GM12892 (cell line): ENCODE measurements around the gene COL6A5.

Experiments used
- POLR2A ChIP-seq: IDR thresholded peaks from 2 replicates; pipeline ENCODE4 v1.6.1; 2011; ENCODE audit warnings: low read depth, low read length, control low read depth
- TAF1 ChIP-seq: IDR thresholded peaks from 2 replicates; pipeline ENCODE4 v1.6.1; 2011; ENCODE audit warnings: low read depth, mild to moderate bottlenecking, control low read depth, low read length, borderline replicate concordance

DNA sequence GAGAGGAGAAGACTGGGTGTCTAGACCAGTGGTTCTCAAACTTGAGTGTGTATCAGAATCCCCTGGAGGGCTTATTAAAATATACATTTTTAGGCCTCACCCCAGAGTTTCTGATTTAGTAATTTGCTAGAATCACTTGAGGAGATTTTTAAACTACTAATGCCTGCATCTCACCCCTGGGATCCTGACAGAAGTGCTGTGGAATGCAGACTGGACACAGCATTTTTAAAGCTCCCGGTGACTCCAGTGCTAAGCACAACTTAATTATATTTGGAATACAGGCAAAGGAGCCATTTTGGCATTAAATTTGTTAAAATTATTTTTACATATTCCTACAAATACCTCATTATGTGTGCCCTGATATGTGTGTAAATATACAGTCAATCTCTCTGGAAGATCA lies 144.8 kb downstream of the COL6A5 start:
- no peak for TF ChIP-seq TAF1
- TF ChIP-seq POLR2A, result no peak
